H1 (cell line): ENCODE results near the gene MPLKIP. TPM values are rescaled to one million over a fixed set of nuclear protein-coding genes. Genes with fewer than 3 reads are reported as not detected.

Experiments
- CTCF ChIA-PET: fragments of 300-600 bp; sonication (Branson Sonifier 250); formaldehyde crosslinking; loops from one replicate; lab custom pipeline; 2021; ENCODE audit not compliant: partially characterized antibody; lab: Charles Lee
- POLR2A ChIA-PET: fragments of 300-600 bp; sonication (Branson Sonifier 250); formaldehyde crosslinking; loops from one replicate; lab custom pipeline; 2021; ENCODE audit warnings: inconsistent platforms; ENCODE audit not compliant: partially characterized antibody; lab: Charles Lee
- DNase-seq, 2 experiments: peaks; one replicate each; pipeline versions ENCODE4 v3.0.0 to v3.0.0-alpha.2; 2010 to 2022; ENCODE audit warnings: low spot score in 2 of 2, low read depth in 1 of 2, mixed read lengths in 1 of 2
- FAIRE-seq: peaks from 2 replicates; lab custom pipeline; 2011; peaks lifted over from hg19 to GRCh38; lab: Jason Lieb, UNC
- H2AFZ ChIP-seq: 2 replicates; pipeline ENCODE4 v1.8.1; 2012; ENCODE audit warnings: low read length, inconsistent platforms
- H2AK5ac ChIP-seq: 2 replicates; pipeline ENCODE4 v1.6.1; 2013; ENCODE audit warnings: low read depth, low read length
- H2BK120ac ChIP-seq: replicated peaks from 2 replicates; pipeline ENCODE3; 2013; ENCODE audit warnings: low read depth, low read length, inconsistent platforms
- H2BK12ac ChIP-seq: 2 replicates; pipeline ENCODE4 v1.6.1; 2013; ENCODE audit warnings: low read depth, low read length
- H2BK15ac ChIP-seq: 2 replicates; pipeline ENCODE4 v1.6.1; 2013; ENCODE audit warnings: low read length
- H2BK20ac ChIP-seq: 2 replicates; pipeline ENCODE4 v1.6.1; 2013; ENCODE audit warnings: low read length
- H2BK5ac ChIP-seq: 2 replicates; pipeline ENCODE4 v1.6.1; 2013; ENCODE audit warnings: low read depth, low read length
- H3K14ac ChIP-seq: 2 replicates; pipeline ENCODE4 v1.6.1; 2013; ENCODE audit warnings: inconsistent platforms; ENCODE audit not compliant: insufficient read length
- H3K18ac ChIP-seq: 2 replicates; pipeline ENCODE4 v1.6.1; 2013; ENCODE audit warnings: low read length; ENCODE audit errors: extremely low read depth
- H3K23ac ChIP-seq: 2 replicates; pipeline ENCODE4 v1.6.1; 2013; ENCODE audit warnings: inconsistent platforms; ENCODE audit not compliant: insufficient read length
- H3K23me2 ChIP-seq: 2 replicates; pipeline ENCODE4 v1.6.1; 2013; ENCODE audit warnings: low read depth, low read length
- H3K27ac ChIP-seq: 2 replicates; pipeline ENCODE4 v1.6.1; 2011; ENCODE audit warnings: low read depth, low read length, inconsistent platforms
- H3K27me3 ChIP-seq, 4 experiments: replicated peaks in 1 of 4; 1 replicate in 1 of 4; 2 replicates in 3 of 4; pipeline versions ENCODE4 v1.6.1 to v1.8.1; 2011 to 2013; ENCODE audit warnings: low read length in 3 of 4, mild to moderate bottlenecking in 3 of 4, inconsistent platforms in 2 of 4, mixed read lengths in 2 of 4, moderate library complexity in 1 of 4; ENCODE audit not compliant: control insufficient read depth in 3 of 4, insufficient read depth in 3 of 4; ENCODE audit errors: extremely low read depth in 1 of 4
- H3K36me3 ChIP-seq, 4 experiments: 2 replicates each; pipeline versions ENCODE4 v1.6.1 to v1.8.1; 2011 to 2013; ENCODE audit warnings: mild to moderate bottlenecking in 4 of 4, low read length in 3 of 4, moderate library complexity in 2 of 4, control low read depth in 1 of 4, inconsistent platforms in 1 of 4; ENCODE audit not compliant: insufficient read depth in 4 of 4, control insufficient read depth in 2 of 4
- H3K4ac ChIP-seq: replicated peaks from 2 replicates; pipeline ENCODE3; 2013; ENCODE audit warnings: low read length, low read depth, mixed read lengths, inconsistent platforms; ENCODE audit not compliant: insufficient read length
- H3K4me1 ChIP-seq, 4 experiments: replicated peaks in 1 of 4; 1 replicate in 1 of 4; 2 replicates in 3 of 4; pipeline versions ENCODE4 v1.6.1 to v1.8.1; 2011 to 2013; ENCODE audit warnings: low read length in 3 of 4, inconsistent platforms in 2 of 4, mixed read lengths in 1 of 4; ENCODE audit not compliant: insufficient read depth in 4 of 4, control insufficient read depth in 3 of 4
- H3K4me2 ChIP-seq, 2 experiments: 2 replicates each; pipeline versions ENCODE4 v1.6.1 to v1.8.1; 2011 to 2013; ENCODE audit warnings: low read depth in 2 of 2, low read length in 2 of 2, control low read depth in 1 of 2, inconsistent platforms in 1 of 2, mild to moderate bottlenecking in 1 of 2; ENCODE audit not compliant: insufficient read depth in 1 of 2
- H3K4me3 ChIP-seq, 4 experiments: fragments of 200-600, 300-600 bp in 1 of 4; sonication (generic), shearing (Covaris generic), sonication (Bioruptor Twin) in 1 of 4; 2 replicates each; pipeline versions ENCODE4 v1.5.1 to v1.8.1; 2011 to 2016; ENCODE audit warnings: low read length in 4 of 4, low read depth in 3 of 4, control low read depth in 2 of 4, inconsistent platforms in 2 of 4, mild to moderate bottlenecking in 2 of 4, mixed read lengths in 1 of 4, moderate library complexity in 1 of 4; ENCODE audit not compliant: insufficient read depth in 2 of 4; ENCODE audit errors: extremely low read depth in 1 of 4
- H3K56ac ChIP-seq: replicated peaks from 2 replicates; pipeline ENCODE3; 2013; ENCODE audit warnings: low read depth, mild to moderate bottlenecking, mixed read lengths, low read length, inconsistent platforms; ENCODE audit not compliant: insufficient read length
- H3K79me1 ChIP-seq: 2 replicates; pipeline ENCODE4 v1.6.1; 2013; ENCODE audit warnings: low read depth, low read length, control low read depth
- H3K79me2 ChIP-seq, 2 experiments: 2 replicates each; pipeline versions ENCODE4 v1.6.1 to v1.8.1; 2012 to 2013; ENCODE audit warnings: low read length in 2 of 2, mild to moderate bottlenecking in 2 of 2, inconsistent platforms in 1 of 2; ENCODE audit not compliant: insufficient read depth in 2 of 2, control insufficient read depth in 1 of 2
- H3K9ac ChIP-seq, 4 experiments: replicated peaks in 1 of 4; 1 replicate in 1 of 4; 2 replicates in 3 of 4; pipeline versions ENCODE4 v1.6.1 to v1.8.1; 2011 to 2013; ENCODE audit warnings: low read depth in 3 of 4, low read length in 3 of 4, control low read depth in 2 of 4, mild to moderate bottlenecking in 2 of 4, moderate library complexity in 2 of 4, inconsistent platforms in 1 of 4; ENCODE audit errors: extremely low read depth in 1 of 4
- H3K9me3 ChIP-seq, 2 experiments: 2 replicates each; pipeline versions ENCODE4 v1.6.1 to v1.8.1; 2012 to 2013; ENCODE audit warnings: mild to moderate bottlenecking in 2 of 2, moderate library complexity in 2 of 2, control low read depth in 1 of 2, inconsistent platforms in 1 of 2, low read depth in 1 of 2, low read length in 1 of 2, mixed read lengths in 1 of 2; ENCODE audit not compliant: insufficient read depth in 2 of 2
- H4K20me1 ChIP-seq, 2 experiments: replicated peaks in 1 of 2; 2 replicates each; pipeline versions ENCODE3 to v1.8.1; 2011 to 2013; ENCODE audit warnings: inconsistent platforms in 2 of 2, low read length in 2 of 2, mild to moderate bottlenecking in 1 of 2; ENCODE audit not compliant: insufficient read depth in 2 of 2, control insufficient read depth in 1 of 2
- H4K5ac ChIP-seq: 2 replicates; pipeline ENCODE4 v1.6.1; 2013; ENCODE audit warnings: low read length, low read depth, mixed read lengths, inconsistent platforms; ENCODE audit not compliant: insufficient read length
- H4K8ac ChIP-seq: 2 replicates; pipeline ENCODE4 v1.8.0; 2013; ENCODE audit warnings: mild to moderate bottlenecking, moderate library complexity, low read length, inconsistent platforms; ENCODE audit not compliant: insufficient read depth; ENCODE audit errors: extremely low read depth
- H4K91ac ChIP-seq: replicated peaks from 2 replicates; pipeline ENCODE3; 2013; ENCODE audit warnings: low read length, mixed read lengths, inconsistent platforms; ENCODE audit not compliant: insufficient read length
- BCL11A ChIP-seq, 2 experiments: IDR thresholded peaks; one replicate each; pipeline ENCODE4 v1.6.1; 2011; ENCODE audit warnings: low read depth in 2 of 2, low read length in 2 of 2, mild to moderate bottlenecking in 2 of 2
- CBX5 ChIP-seq: fragments of 300-800, 300-1000 bp; sonication (generic); IDR thresholded peaks from 2 replicates; pipeline ENCODE4 v1.7.1; 2016; ENCODE audit warnings: antibody characterized with exemption, low read length, low read depth
- E2F6 ChIP-seq: IDR thresholded peaks from 2 replicates; pipeline ENCODE4 v1.6.1; 2012; ENCODE audit warnings: inconsistent platforms
- FOSL1 ChIP-seq: IDR thresholded peaks from 2 replicates; pipeline ENCODE4 v1.6.1; 2011; ENCODE audit warnings: mild to moderate bottlenecking, low read depth, low read length, moderate library complexity; ENCODE audit not compliant: insufficient read depth
- HDAC2 ChIP-seq, 2 experiments: fragments of 300-600 bp in 1 of 2; sonication (generic) in 1 of 2; IDR thresholded peaks; 2 replicates each; pipeline ENCODE4 v1.6.1; 2011 to 2012; ENCODE audit warnings: low read depth in 2 of 2, low read length in 2 of 2, mild to moderate bottlenecking in 2 of 2, moderate library complexity in 2 of 2, borderline replicate concordance in 1 of 2, inconsistent platforms in 1 of 2
- HDAC6 ChIP-seq: IDR thresholded peaks from one replicate; pipeline ENCODE4 v1.7.1; 2012; ENCODE audit warnings: low read depth, mild to moderate bottlenecking, inconsistent platforms, low read length, moderate library complexity
- RBBP5 ChIP-seq: IDR thresholded peaks from 2 replicates; pipeline ENCODE4 v1.7.1; 2012; ENCODE audit warnings: low read depth, mild to moderate bottlenecking, inconsistent platforms, low read length, moderate library complexity, borderline replicate concordance
- SAP30 ChIP-seq: fragments of 300-600 bp; sonication (generic); IDR thresholded peaks from 2 replicates; pipeline ENCODE4 v1.7.1; 2012; ENCODE audit warnings: low read length, moderate library complexity, mild to moderate bottlenecking, inconsistent platforms; ENCODE audit not compliant: insufficient read depth, insufficient replicate concordance
- SIN3A ChIP-seq, 2 experiments: IDR thresholded peaks in 1 of 2; conservative IDR thresholded peaks in 1 of 2; 2 replicates each; pipeline ENCODE4 v1.6.1; 2011 to 2012; ENCODE audit warnings: low read length in 2 of 2, improper control_type of control experiment in 1 of 2, low read depth in 1 of 2, mild to moderate bottlenecking in 1 of 2
- SIX5 ChIP-seq: IDR thresholded peaks from 2 replicates; pipeline ENCODE4 v1.6.1; 2011; ENCODE audit warnings: mild to moderate bottlenecking, low read depth, low read length
- SP2 ChIP-seq: IDR thresholded peaks from 2 replicates; pipeline ENCODE4 v1.6.1; 2012; ENCODE audit warnings: mild to moderate bottlenecking, low read length, inconsistent platforms
- TEAD4 ChIP-seq: IDR thresholded peaks from 2 replicates; pipeline ENCODE4 v1.6.1; 2012; ENCODE audit warnings: low read depth, low read length, inconsistent platforms, mixed read lengths
- YY1 ChIP-seq: IDR thresholded peaks from 2 replicates; pipeline ENCODE4 v1.6.1; 2011; ENCODE audit warnings: low read depth, mild to moderate bottlenecking, low read length
- ZNF274 ChIP-seq: IDR thresholded peaks from 2 replicates; pipeline ENCODE4 v1.7.0; 2012; ENCODE audit warnings: low read length, borderline replicate concordance; ENCODE audit errors: extremely low read depth
- WGBS, 2 experiments: shearing (Covaris generic) in 1 of 2; methylation state at CpG; one replicate each; pipeline versions ENCODE4 v1.1.6 to v1.1.7; 2013 to 2015; ENCODE audit warnings: low lambda C conversion rate in 2 of 2, mixed read lengths in 2 of 2, inconsistent platforms in 1 of 2, low coverage in 1 of 2, missing lambda C conversion rate in 1 of 2; ENCODE audit not compliant: insufficient replicate concordance in 2 of 2, insufficient coverage in 1 of 2, insufficient read length in 1 of 2; ENCODE audit errors: extremely low coverage in 1 of 2, missing lambda C conversion rate in 1 of 2; 5-methylcytosine and 5-hydroxymethylcytosine counted together
- polyA plus RNA-seq, 7 experiments: library from polyadenylated mRNA; depleted of rRNA in 3 of 7; stranded (reverse) in 5 of 7; unstranded in 2 of 7; fragments of >200 nt in 5 of 7; fragments of 200-250 nt in 2 of 7; gene quantifications; 1 replicate in 5 of 7; 2 replicates in 1 of 7; 4 replicates in 1 of 7; pipeline versions ENCODE4 v1.2.1 to v1.2.3, GENCODE V29; 2011 to 2013; ENCODE audit warnings: missing spikeins in 2 of 7, mixed read lengths in 2 of 7
- total RNA-seq: library from RNA; stranded (reverse); fragmentation: NEBNext Ultra II Directional; extraction: Animal tissue kit (Norgen Biotek cat#: 25700); gene quantifications from 2 replicates; pipeline ENCODE4 v1.2.1, GENCODE V29; 2021

The MPLKIP gene
- total and polyA plus RNA-seq, 2 of the 8 experiments (the other 6 are each of a cell fraction or from before 2014, with no cell fraction given): 57.2 to 73.4 TPM

GRCh38 chr7:40138973-40139372, 4.6 kb upstream of the MPLKIP start:
- POLR2A ChIA-PET: no interaction called here
- Histone ChIP-seq H3K4me3 (no peak overlapping the region), H3K4me2 (no peak overlapping the region), H4K20me1 (no peaks in the 10 kb centered on the region), H4K8ac (no peak overlapping the region), H3K27me3 (peaks cover 0 to 15% (median 8%) of the 10 kb centered on the region in 4 experiments; a peak in 4 of 7 replicates), H3K36me3 (no peaks in the 10 kb centered on the region), H2AFZ (no peak overlapping the region), H3K18ac (no peak overlapping the region), H3K14ac (no peak overlapping the region), H2BK5ac (no peak overlapping the region), H3K27ac (no peak overlapping the region), H3K9me3 (no peaks in the 10 kb centered on the region), H3K4me1 (no peaks in the 10 kb centered on the region), H2BK120ac (no peak overlapping the region), H2AK5ac (no peak overlapping the region), H4K91ac (no peak overlapping the region), H3K79me2 (peaks cover 0 to under 1% of the 10 kb centered on the region in 2 experiments; a peak in 2 of 4 replicates), H2BK15ac (no peak overlapping the region), H2BK12ac (no peak overlapping the region), H4K5ac (no peak overlapping the region), H3K23ac (no peak overlapping the region), H2BK20ac (no peak overlapping the region), H3K9ac (no peak overlapping the region), H3K56ac (no peak overlapping the region), H3K23me2 (no peaks in the 10 kb centered on the region; the same call in 1 of the 2 replicates), H3K4ac (no peak overlapping the region), H3K79me1 (no peaks in the 10 kb centered on the region)
- FAIRE-seq (no peak), DNase-seq (no peak)
- CTCF ChIA-PET: no interaction called here
- 88% methylated on average over 5 of the region's 5 CpGs; no CpG with 5 or more reads in 1 of the 2 experiments for WGBS, 2 experiments
- TF ChIP-seq CBX5: no peak
- TF ChIP-seq RBBP5: no peak
- TF ChIP-seq HDAC2 (IDR thresholded peaks at IDR 0.05; ENCODE audit: borderline replicate concordance in 1 of 2, low read depth in 2 of 2, low read length in 2 of 2): no peak
- TF ChIP-seq SIN3A (conservative IDR thresholded peaks at IDR 0.05 in 1 of 2, IDR thresholded peaks at IDR 0.05 in 1 of 2; ENCODE audit: low read depth in 1 of 2, low read length in 2 of 2): no peak
- no peak for TF ChIP-seq ZNF274
- no peak for TF ChIP-seq HDAC6
- no peak for TF ChIP-seq YY1
- no peak for TF ChIP-seq E2F6
- TF ChIP-seq FOSL1: no peak
- no peak for TF ChIP-seq TEAD4
- TF ChIP-seq SP2: no peak
- no peak for TF ChIP-seq BCL11A (IDR thresholded peaks at IDR 0.05; ENCODE audit: low read depth in 2 of 2, low read length in 2 of 2)
- TF ChIP-seq SIX5: no peak
- no peak for TF ChIP-seq SAP30
